ENCODE results near the gene PPM1M. TPM values are rescaled to one million over a fixed set of nuclear protein-coding genes. Genes with fewer than 3 reads are reported as not detected.

The PPM1M gene
- total and polyA plus RNA-seq, 12 donors = 5.2 to 17.6 (median 7.9) TPM

GRCh38 chr3:52236424-52236886, 9.1 kb upstream of the PPM1M start:
- Histone ChIP-seq H3K27me3 (no peaks in the 10 kb centered on the region), H3K4me3 (peak overlapping the region in 3 of 10 donors; percentile 92 to 98 (median 95)), H3K9me3 (no peaks in the 10 kb centered on the region), H3K36me3 (peaks cover 0 to 42% (median 15%) of the 10 kb centered on the region in 9 donors), H3K4me1 (peaks cover 25 to 85% (median 65%) of the 10 kb centered on the region in 9 donors), H3K27ac (peak overlapping the region; percentile 42 to 96 (median 93))
- DNase-seq (peak in 1 of 2 donors; percentile 49), ATAC-seq (peak in 2 of 8 donors; percentile 18 to 29)
- 55 to 61% methylated on average over 5 of the region's 5 CpGs for WGBS, 2 donors
- TF ChIP-seq, protein P1, sequence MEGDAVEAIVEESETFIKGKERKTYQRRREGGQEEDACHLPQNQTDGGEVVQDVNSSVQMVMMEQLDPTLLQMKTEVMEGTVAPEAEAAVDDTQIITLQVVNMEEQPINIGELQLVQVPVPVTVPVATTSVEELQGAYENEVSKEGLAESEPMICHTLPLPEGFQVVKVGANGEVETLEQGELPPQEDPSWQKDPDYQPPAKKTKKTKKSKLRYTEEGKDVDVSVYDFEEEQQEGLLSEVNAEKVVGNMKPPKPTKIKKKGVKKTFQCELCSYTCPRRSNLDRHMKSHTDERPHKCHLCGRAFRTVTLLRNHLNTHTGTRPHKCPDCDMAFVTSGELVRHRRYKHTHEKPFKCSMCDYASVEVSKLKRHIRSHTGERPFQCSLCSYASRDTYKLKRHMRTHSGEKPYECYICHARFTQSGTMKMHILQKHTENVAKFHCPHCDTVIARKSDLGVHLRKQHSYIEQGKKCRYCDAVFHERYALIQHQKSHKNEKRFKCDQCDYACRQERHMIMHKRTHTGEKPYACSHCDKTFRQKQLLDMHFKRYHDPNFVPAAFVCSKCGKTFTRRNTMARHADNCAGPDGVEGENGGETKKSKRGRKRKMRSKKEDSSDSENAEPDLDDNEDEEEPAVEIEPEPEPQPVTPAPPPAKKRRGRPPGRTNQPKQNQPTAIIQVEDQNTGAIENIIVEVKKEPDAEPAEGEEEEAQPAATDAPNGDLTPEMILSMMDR (IDR thresholded peaks at IDR 0.05) = no peak
- intact Hi-C loops (cut with DNase I) = loop anchor here in 6 of 10 donors (5.0 to 10.0 kb wide), 5 partner anchors 36 to 218 kb away; partner anchors contain the start of genes WDR82 (in 4 of the 6), GLYCTK (in 1 of the 6), NISCH (in 1 of the 6) and TNNC1 (in 1 of the 6)

DNA sequence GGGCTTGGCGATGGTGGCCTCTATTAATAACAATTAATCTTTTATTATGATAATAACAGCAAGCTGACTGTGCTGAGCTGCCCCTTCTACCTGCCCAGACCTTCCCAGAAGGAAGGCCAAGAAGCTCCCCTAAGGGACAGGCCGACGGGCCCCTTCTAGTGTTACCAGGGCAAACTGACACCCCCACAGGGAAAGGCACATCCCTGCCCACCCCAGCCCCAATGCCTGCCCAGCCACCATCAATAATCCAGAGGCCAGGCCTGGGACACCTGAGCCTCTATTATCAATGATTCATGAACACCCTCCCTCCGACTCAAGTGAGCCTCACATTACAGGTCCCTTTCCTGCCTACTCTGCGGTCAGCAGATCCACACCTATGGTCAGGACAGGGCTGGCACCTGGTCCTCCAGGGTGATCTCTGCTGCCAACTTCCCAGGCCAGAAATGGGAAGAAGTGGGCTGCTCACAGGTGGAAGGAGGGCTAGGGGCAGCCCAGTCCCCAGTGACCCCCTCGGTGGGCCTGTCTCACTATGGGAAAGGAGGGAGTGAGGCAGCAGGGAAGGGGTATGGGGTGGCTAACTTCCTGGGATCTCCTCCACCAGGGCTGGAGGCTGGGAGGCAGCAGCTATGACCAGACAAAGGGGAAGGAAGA, 8.4 kb upstream of the PPM1M start:
- intact Hi-C loops (cut with DNase I) = loop anchor here in 6 of 10 donors (5.0 to 10.0 kb wide), 5 partner anchors 35 to 218 kb away; partner anchors contain the start of genes WDR82 (in 4 of the 6), GLYCTK (in 1 of the 6), NISCH (in 1 of the 6) and TNNC1 (in 1 of the 6)
- Histone ChIP-seq H3K27me3 (no peaks in the 10 kb centered on the region), H3K27ac (peak overlapping the region; percentile 15 to 96 (median 93)), H3K4me1 (peaks cover 22 to 80% (median 60%) of the 10 kb centered on the region in 9 donors), H3K36me3 (peaks cover 0 to 35% (median 9%) of the 10 kb centered on the region in 9 donors), H3K4me3 (peak overlapping the region in 6 of 10 donors; percentile 83 to 98 (median 93)), H3K9me3 (no peaks in the 10 kb centered on the region)
- DNase-seq = no peak
- ATAC-seq = no peak
- WGBS, 2 donors = 71 to 87% methylated on average over 6 of the region's 6 CpGs
- TF ChIP-seq, protein P1 (IDR thresholded peaks at IDR 0.05) = no peak

DNA sequence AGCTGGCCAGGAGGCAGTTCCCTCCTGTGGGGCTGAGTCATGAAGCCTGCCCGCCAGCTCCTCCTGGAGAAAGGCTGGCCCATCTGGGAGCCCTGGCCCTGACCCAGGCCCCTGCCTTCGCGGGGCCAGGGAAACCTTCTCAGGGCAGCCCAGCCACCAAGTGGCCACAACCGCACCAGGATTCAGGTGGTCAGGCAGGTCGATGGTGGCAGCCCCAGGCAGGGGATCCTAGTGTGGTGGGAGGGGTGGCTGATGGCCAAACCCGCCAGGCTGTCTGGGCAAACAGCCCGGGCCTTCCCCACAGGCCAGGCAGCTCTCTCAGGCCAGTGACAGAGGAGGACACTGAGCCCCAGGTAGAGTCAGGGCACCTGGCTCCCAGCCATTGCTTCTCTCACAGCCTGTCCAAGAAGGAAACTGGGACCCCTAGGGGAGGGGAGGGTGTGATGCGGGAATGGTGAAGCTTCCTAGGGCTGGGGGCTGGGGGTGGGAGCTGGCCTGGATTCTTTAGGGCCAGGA, 7.8 kb upstream of the PPM1M start:
- Histone ChIP-seq H3K9me3 (no peaks in the 10 kb centered on the region), H3K36me3 (peaks cover 0 to 29% (median 9%) of the 10 kb centered on the region in 9 donors), H3K27ac (peak overlapping the region in 9 of 10 donors; percentile 87 to 96 (median 93)), H3K4me3 (peak overlapping the region in 9 of 10 donors; percentile 76 to 99 (median 94)), H3K27me3 (no peaks in the 10 kb centered on the region), H3K4me1 (peaks cover 22 to 74% (median 55%) of the 10 kb centered on the region in 9 donors)
- TF ChIP-seq, protein P1 (IDR thresholded peaks at IDR 0.05) = peak in 3 of 9 donors; percentile 10 to 21 (median 12)
- ATAC-seq (peak; percentile 38 to 73 (median 55)), DNase-seq (peak; percentile 75 to 83)
- intact Hi-C loops (cut with DNase I) = loop anchor here in 7 of 10 donors (2.0 to 10.0 kb wide), 6 partner anchors 35 to 217 kb away; partner anchors contain the start of genes WDR82 (in 5 of the 7), GLYCTK (in 1 of the 7), NISCH (in 1 of the 7) and TNNC1 (in 1 of the 7)
- WGBS, 2 donors = 7% methylated on average over 8 of the region's 8 CpGs

GRCh38 chr3:52238193-52238760, 7.3 kb upstream of the PPM1M start:
- DNase-seq (no peak), ATAC-seq (peak in 1 of 8 donors; percentile 0)
- Histone ChIP-seq H3K27ac (peak overlapping the region in 9 of 10 donors; percentile 87 to 96 (median 93)), H3K4me1 (peaks cover 22 to 68% (median 51%) of the 10 kb centered on the region in 9 donors), H3K4me3 (peak overlapping the region; percentile 76 to 99 (median 93)), H3K36me3 (peaks cover 0 to 24% (median 6%) of the 10 kb centered on the region in 9 donors), H3K9me3 (peaks cover 0 to 2% (median 0%) of the 10 kb centered on the region in 11 donors), H3K27me3 (no peaks in the 10 kb centered on the region)
- 20 to 27% methylated on average over 11 of the region's 11 CpGs for WGBS, 2 donors
- TF ChIP-seq, protein P1 (IDR thresholded peaks at IDR 0.05) = no peak
- intact Hi-C loops (cut with DNase I) = loop anchor here in 7 of 10 donors (2.0 to 10.0 kb wide), 6 partner anchors 34 to 217 kb away; partner anchors contain the start of genes WDR82 (in 5 of the 7), GLYCTK (in 1 of the 7), NISCH (in 1 of the 7) and TNNC1 (in 1 of the 7)
